PC-3 (cell line): ENCODE measurements around the gene MOCS1. TPM values are rescaled to one million over a fixed set of nuclear protein-coding genes. Genes with fewer than 3 reads are reported as not detected.
A peak's percentile ranks its signal among the peaks of the same experiment; 100 is the strongest.

Experiments
- ATAC-seq: fragments of 200-7000 bp; cut with Tn5 transposase; 2 replicates; pipeline ENCODE4 v1.9.1; 2020; ENCODE audit warnings: mild to moderate bottlenecking, moderate library complexity
- BruUV-seq: library from RNA; stranded (reverse); fragments of 400-500 nt; replicated peaks from 2 replicates; lab custom pipeline; 2021; lab: Mats Ljungman, UMichigan
- CTCF ChIA-PET: fragments of 300-600 bp; sonication (Branson Sonifier 250); formaldehyde crosslinking; loops from one replicate; lab custom pipeline; 2022; ENCODE audit warnings: antibody characterized with exemption; lab: Charles Lee
- POLR2A ChIA-PET: fragments of 300-600 bp; sonication (Branson Sonifier 250); formaldehyde crosslinking; loops from one replicate; lab custom pipeline; 2022; ENCODE audit warnings: antibody characterized with exemption; ENCODE audit not compliant: unreplicated experiment; lab: Charles Lee
- DNase-seq: peaks from one replicate; pipeline ENCODE4 v3.0.0-alpha.2; 2015
- H2AFZ ChIP-seq: fragments of 300-600 bp; sonication (generic); 2 replicates; pipeline ENCODE4 v1.6.0; 2016; ENCODE audit warnings: antibody characterized with exemption, low read length
- H3F3A ChIP-seq: fragments of 300-600 bp; sonication (generic); one replicate; pipeline ENCODE4 v1.6.0; 2017; ENCODE audit warnings: antibody characterized with exemption, low read length, control low read depth, mild to moderate bottlenecking; ENCODE audit not compliant: unreplicated experiment
- H3K27ac ChIP-seq: fragments of 300-600 bp; sonication (generic); 2 replicates; pipeline ENCODE4 v1.5.1; 2016; ENCODE audit warnings: mild to moderate bottlenecking, low read length
- H3K27me3 ChIP-seq: fragments of 300-600 bp; sonication (generic); 2 replicates; pipeline ENCODE4 v1.6.1; 2016; ENCODE audit warnings: low read length, mixed read lengths
- H3K36me3 ChIP-seq: fragments of 300-600 bp; sonication (generic); 2 replicates; pipeline ENCODE4 v1.6.1; 2016; ENCODE audit warnings: low read depth, mixed run types, low read length, mixed read lengths
- H3K4me1 ChIP-seq: fragments of 300-600 bp; sonication (generic); 2 replicates; pipeline ENCODE4 v1.5.1; 2016; ENCODE audit warnings: low read length; ENCODE audit not compliant: insufficient read depth
- H3K4me2 ChIP-seq: fragments of 300-600 bp; sonication (generic); 2 replicates; pipeline ENCODE4 v1.6.0; 2016; ENCODE audit warnings: low read length
- H3K4me3 ChIP-seq: fragments of 300-600 bp; sonication (generic); 2 replicates; pipeline ENCODE4 v1.5.1; 2016; ENCODE audit warnings: mild to moderate bottlenecking, low read length, mixed read lengths
- H3K79me2 ChIP-seq: fragments of 300-600 bp; sonication (generic); 2 replicates; pipeline ENCODE4 v1.6.1; 2017; ENCODE audit warnings: low read length, mixed read lengths
- H3K9ac ChIP-seq: fragments of 300-600 bp; sonication (generic); 2 replicates; pipeline ENCODE4 v1.6.0; 2016; ENCODE audit warnings: mild to moderate bottlenecking, low read length
- H3K9me2 ChIP-seq: fragments of 300-600 bp; sonication (generic); replicated peaks from 2 replicates; pipeline ENCODE4 v1.6.1; 2016; ENCODE audit warnings: mixed run types, low read length, mixed read lengths
- H3K9me3 ChIP-seq: fragments of 300-600 bp; sonication (generic); 2 replicates; pipeline ENCODE4 v1.6.1; 2016; ENCODE audit warnings: low read length, mixed read lengths
- H4K20me1 ChIP-seq: fragments of 300-600 bp; sonication (generic); 2 replicates; pipeline ENCODE4 v1.6.1; 2016; ENCODE audit warnings: low read length, mixed read lengths
- EZH2 ChIP-seq: fragments of 300-600 bp; sonication (generic); IDR thresholded peaks from one replicate; pipeline ENCODE4 v1.6.1; 2017; ENCODE audit warnings: antibody characterized with exemption, mild to moderate bottlenecking, low read length; ENCODE audit not compliant: unreplicated experiment
- EZH2phosphoT487 ChIP-seq: fragments of 300-600 bp; sonication (generic); IDR thresholded peaks from 2 replicates; pipeline ENCODE4 v1.6.1; 2018; ENCODE audit warnings: mild to moderate bottlenecking, antibody characterized with exemption, low read length, borderline replicate concordance
- intact Hi-C: fragments of 100-400 bp; cut with micrococcal nuclease; formaldehyde crosslinking; loops from 2 replicates; pipeline ENCODE4 v1.9.0; 2023
- total RNA-seq: library from RNA; depleted of rRNA; stranded (reverse); fragments of >200 nt; gene quantifications from 2 replicates; pipeline ENCODE4 v1.2.3, GENCODE V29; 2014
- TF ChIP-seq, protein P1 (sequence below): fragments of 300-600 bp; sonication (generic); conservative IDR thresholded peaks from 2 replicates; pipeline ENCODE4 v1.5.1; 2017; ENCODE audit warnings: antibody characterized with exemption, low read depth, mild to moderate bottlenecking, low read length

MOCS1 gene
- total RNA-seq, 1 experiment from 2014 or later: 6.0 TPM

DNA sequence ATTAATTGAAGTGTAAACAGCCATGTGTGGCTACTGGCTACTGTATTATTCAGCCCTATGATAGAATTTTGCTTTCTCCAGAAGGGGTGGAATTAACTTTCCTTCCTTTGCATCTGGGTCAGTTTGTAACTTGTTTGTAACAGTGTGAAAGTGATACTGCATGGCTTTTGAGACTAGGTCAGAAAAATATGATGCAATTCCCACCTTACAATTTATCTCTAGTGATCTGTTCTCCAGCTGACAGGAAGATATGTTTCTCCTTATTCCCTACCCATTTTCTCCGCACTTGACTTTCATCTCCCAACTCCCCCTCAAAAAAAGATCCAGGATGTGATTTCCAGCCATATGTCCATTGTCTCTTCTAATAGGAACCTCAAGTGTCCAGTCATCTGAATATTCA, 2.6 kb upstream of the MOCS1 start:
- H3K27me3 ChIP-seq: peaks cover 5% of the 10 kb centered on the region; the same call in 1 of the 2 replicates
- ChIA-PET POLR2A (no interaction called here), CTCF (no interaction called here)
- no peaks in the 10 kb centered on the region for H4K20me1 ChIP-seq
- H2AFZ ChIP-seq: no peak overlapping the region
- intact Hi-C loops: no loop called here
- DNase-seq: no peak
- H3F3A ChIP-seq: no peaks in the 10 kb centered on the region
- H3K79me2 ChIP-seq: no peaks in the 10 kb centered on the region
- no peak overlapping the region for H3K4me2 ChIP-seq
- H3K9me3 ChIP-seq: no peaks in the 10 kb centered on the region
- no peak overlapping the region for H3K27ac ChIP-seq
- no peak overlapping the region for H3K9ac ChIP-seq
- no peak for ATAC-seq
- H3K36me3 ChIP-seq: no peaks in the 10 kb centered on the region
- H3K9me2 ChIP-seq: no peaks in the 10 kb centered on the region
- peaks cover 8% of the 10 kb centered on the region; the same call in 1 of the 2 replicates for H3K4me1 ChIP-seq
- BruUV-seq: no TSS peak
- TF ChIP-seq EZH2 (no peak), EZH2phosphoT487 (no peak)
- TF ChIP-seq, protein P1, sequence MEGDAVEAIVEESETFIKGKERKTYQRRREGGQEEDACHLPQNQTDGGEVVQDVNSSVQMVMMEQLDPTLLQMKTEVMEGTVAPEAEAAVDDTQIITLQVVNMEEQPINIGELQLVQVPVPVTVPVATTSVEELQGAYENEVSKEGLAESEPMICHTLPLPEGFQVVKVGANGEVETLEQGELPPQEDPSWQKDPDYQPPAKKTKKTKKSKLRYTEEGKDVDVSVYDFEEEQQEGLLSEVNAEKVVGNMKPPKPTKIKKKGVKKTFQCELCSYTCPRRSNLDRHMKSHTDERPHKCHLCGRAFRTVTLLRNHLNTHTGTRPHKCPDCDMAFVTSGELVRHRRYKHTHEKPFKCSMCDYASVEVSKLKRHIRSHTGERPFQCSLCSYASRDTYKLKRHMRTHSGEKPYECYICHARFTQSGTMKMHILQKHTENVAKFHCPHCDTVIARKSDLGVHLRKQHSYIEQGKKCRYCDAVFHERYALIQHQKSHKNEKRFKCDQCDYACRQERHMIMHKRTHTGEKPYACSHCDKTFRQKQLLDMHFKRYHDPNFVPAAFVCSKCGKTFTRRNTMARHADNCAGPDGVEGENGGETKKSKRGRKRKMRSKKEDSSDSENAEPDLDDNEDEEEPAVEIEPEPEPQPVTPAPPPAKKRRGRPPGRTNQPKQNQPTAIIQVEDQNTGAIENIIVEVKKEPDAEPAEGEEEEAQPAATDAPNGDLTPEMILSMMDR: no peak
- H3K4me3 ChIP-seq: no peak overlapping the region

- CTCF ChIA-PET: no interaction called here
- POLR2A ChIA-PET: no interaction called here
- no peaks in the 10 kb centered on the region for H4K20me1 ChIP-seq
These were observed 979 bp upstream of the MOCS1 start for GRCh38 chr6:39935241-39935640.

GRCh38 chr6:39933669-39934130, 562 bp downstream of the MOCS1 start:
- Histone ChIP-seq H3K4me1 (peaks cover 31% of the 10 kb centered on the region), H3K4me2 (peak overlapping the region; percentile 91), H3K9me3 (no peaks in the 10 kb centered on the region), H3K27me3 (no peaks in the 10 kb centered on the region), H3K79me2 (no peaks in the 10 kb centered on the region), H3K36me3 (no peaks in the 10 kb centered on the region), H3K4me3 (peak overlapping the region; percentile 87), H3F3A (no peaks in the 10 kb centered on the region), H4K20me1 (no peaks in the 10 kb centered on the region), H3K9ac (peak overlapping the region; percentile 45; the same call in 1 of the 2 replicates), H3K9me2 (no peaks in the 10 kb centered on the region), H2AFZ (peak overlapping the region; percentile 94), H3K27ac (no peak overlapping the region)
- ChIA-PET POLR2A (no interaction called here), CTCF (no interaction called here)
- BruUV-seq: no TSS peak
- intact Hi-C loops: no loop called here
- ATAC-seq (peak; percentile 3), DNase-seq (no peak)
- TF ChIP-seq EZH2 (no peak), EZH2phosphoT487 (no peak)
- TF ChIP-seq, protein P1: no peak

More at GRCh38 chr6:39935241-39935640, 979 bp upstream of the MOCS1 start:
- H3K4me3 ChIP-seq: no peak overlapping the region
- TF ChIP-seq, protein P1: no peak
- TF ChIP-seq EZH2: no peak
- no peaks in the 10 kb centered on the region for H3K9me3 ChIP-seq
- no peaks in the 10 kb centered on the region for H3K79me2 ChIP-seq
- no peaks in the 10 kb centered on the region for H3K9me2 ChIP-seq
- H3F3A ChIP-seq: no peaks in the 10 kb centered on the region
- intact Hi-C loops: no loop called here
- H2AFZ ChIP-seq: no peak overlapping the region
- no peak overlapping the region for H3K27ac ChIP-seq
- DNase-seq (no peak), ATAC-seq (no peak)
- H3K4me1 ChIP-seq: peaks cover 16% of the 10 kb centered on the region
- H3K9ac ChIP-seq: no peak overlapping the region
- no peaks in the 10 kb centered on the region for H3K36me3 ChIP-seq
- H3K4me2 ChIP-seq: no peak overlapping the region
- BruUV-seq: no TSS peak
- H3K27me3 ChIP-seq: no peaks in the 10 kb centered on the region
